ENCODE data around the gene MAP3K7. TPM values are rescaled to one million over a fixed set of nuclear protein-coding genes. Genes with fewer than 3 reads are reported as not detected.

MAP3K7 gene
- total and polyA plus RNA-seq, 2 donors (not counting 3 experiments of a cell fraction or from before 2014, with no cell fraction given): 15.3 to 25.6 TPM

DNA sequence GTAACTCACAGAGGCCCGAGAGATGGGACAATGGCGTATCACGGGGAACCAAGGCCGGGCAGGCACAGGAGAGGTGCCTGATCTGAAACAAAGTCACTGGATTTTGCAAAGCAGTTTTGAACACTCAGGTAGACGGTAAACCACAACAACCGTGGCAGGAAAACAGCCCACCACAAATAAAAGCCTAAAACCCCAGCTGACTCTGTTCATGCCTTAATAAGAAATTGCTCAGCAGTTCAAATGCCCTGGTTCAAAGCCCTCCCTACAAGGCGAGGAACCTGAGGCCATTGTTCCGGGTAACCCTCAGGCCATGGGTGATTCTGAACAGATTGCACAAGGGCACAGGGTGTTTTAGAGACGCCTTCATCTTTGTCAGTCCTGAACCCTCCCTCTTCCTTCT, 114.2 kb downstream of the MAP3K7 start:
- intact Hi-C loops (cut with micrococcal nuclease) (loop anchor here (10.0 kb wide), 3 partner anchors 288 to 1038 kb away; partner anchors contain the start of genes ANKRD6 and CASP8AP2), dilution Hi-C loops (cut with MboI; ENCODE audit: extremely low pct_ligation_motif_present, low sequenced_read_pairs) (no loop called here)
- no TSS peak for BruUV-seq (replicated peaks)
- Histone ChIP-seq H3K27ac (ENCODE audit: insufficient read depth, low read depth, low read length) (no peak overlapping the region), H2AFZ (ENCODE audit: low read depth, low read length) (no peak overlapping the region), H3K4me3 (replicated peaks in 1 of 3; ENCODE audit: insufficient read depth in 1 of 3, low read depth in 1 of 3, low read length in 3 of 3) (no peak overlapping the region), H3K36me3 (ENCODE audit: control insufficient read depth in 2 of 2, extremely low read depth in 1 of 2, insufficient read depth in 2 of 2, low read length in 2 of 2) (no peaks in the 10 kb centered on the region), H3K9ac (replicated peaks; ENCODE audit: extremely low read depth, insufficient read depth, low read length) (no peak overlapping the region), H3K9me3 (replicated peaks; ENCODE audit: control insufficient read depth, insufficient read depth, low read length) (no peaks in the 10 kb centered on the region), H3K4me2 (ENCODE audit: insufficient read depth, low read length) (no peak overlapping the region), H3K79me2 (ENCODE audit: control insufficient read depth, insufficient read depth, low read length) (no peaks in the 10 kb centered on the region), H3K4me1 (ENCODE audit: control insufficient read depth, extremely low read depth, insufficient read depth, low read length) (no peaks in the 10 kb centered on the region), H3K9me1 (replicated peaks; ENCODE audit: control insufficient read depth, extremely low read depth, insufficient read depth, low read length) (no peaks in the 10 kb centered on the region), H4K20me1 (replicated peaks; ENCODE audit: control insufficient read depth, extremely low read depth, insufficient read depth, low read length) (no peaks in the 10 kb centered on the region), H3K27me3 (ENCODE audit: control insufficient read depth in 2 of 2, insufficient read depth in 2 of 2, low read length in 2 of 2) (peaks cover 6 to 9% of the 10 kb centered on the region in 2 experiments)
- FAIRE-seq (no peak), DNase-seq (ENCODE audit: low read depth, low spot score) (no peak)
- ChIA-PET POLR2A (no interaction called here), CTCF (interaction anchor here (1.6 kb wide), 1 partner anchor 79 kb away, joined by 3 read pairs; no protein-coding TSS in a partner anchor)
- TF ChIP-seq MYC (IDR thresholded peaks at IDR 0.05; ENCODE audit: low read depth, low read length) (no peak), GATA2 (IDR thresholded peaks at IDR 0.05; ENCODE audit: insufficient read depth, insufficient read length, low read depth, low read length) (no peak), JUN (IDR thresholded peaks at IDR 0.05; ENCODE audit: borderline replicate concordance, insufficient read depth, insufficient read length, low read depth) (no peak), FOS (IDR thresholded peaks at IDR 0.05; ENCODE audit: borderline replicate concordance, insufficient read depth, low read length) (no peak), POLR2A (IDR thresholded peaks at IDR 0.05; ENCODE audit: low read depth, low read length) (no peak), EZH2 (IDR thresholded peaks at IDR 0.05; ENCODE audit: borderline replicate concordance, low read depth, low read length, severe bottlenecking) (no peak), POLR2AphosphoS5 (IDR thresholded peaks at IDR 0.05; ENCODE audit: insufficient read depth, low read depth, low read length) (no peak)
- TF ChIP-seq, protein P1, sequence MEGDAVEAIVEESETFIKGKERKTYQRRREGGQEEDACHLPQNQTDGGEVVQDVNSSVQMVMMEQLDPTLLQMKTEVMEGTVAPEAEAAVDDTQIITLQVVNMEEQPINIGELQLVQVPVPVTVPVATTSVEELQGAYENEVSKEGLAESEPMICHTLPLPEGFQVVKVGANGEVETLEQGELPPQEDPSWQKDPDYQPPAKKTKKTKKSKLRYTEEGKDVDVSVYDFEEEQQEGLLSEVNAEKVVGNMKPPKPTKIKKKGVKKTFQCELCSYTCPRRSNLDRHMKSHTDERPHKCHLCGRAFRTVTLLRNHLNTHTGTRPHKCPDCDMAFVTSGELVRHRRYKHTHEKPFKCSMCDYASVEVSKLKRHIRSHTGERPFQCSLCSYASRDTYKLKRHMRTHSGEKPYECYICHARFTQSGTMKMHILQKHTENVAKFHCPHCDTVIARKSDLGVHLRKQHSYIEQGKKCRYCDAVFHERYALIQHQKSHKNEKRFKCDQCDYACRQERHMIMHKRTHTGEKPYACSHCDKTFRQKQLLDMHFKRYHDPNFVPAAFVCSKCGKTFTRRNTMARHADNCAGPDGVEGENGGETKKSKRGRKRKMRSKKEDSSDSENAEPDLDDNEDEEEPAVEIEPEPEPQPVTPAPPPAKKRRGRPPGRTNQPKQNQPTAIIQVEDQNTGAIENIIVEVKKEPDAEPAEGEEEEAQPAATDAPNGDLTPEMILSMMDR (IDR thresholded peaks at IDR 0.05; ENCODE audit: extremely low read depth in 1 of 2, insufficient read depth in 1 of 2, low read depth in 1 of 2, low read length in 2 of 2): no peak
- TF ChIP-seq, protein P2, sequence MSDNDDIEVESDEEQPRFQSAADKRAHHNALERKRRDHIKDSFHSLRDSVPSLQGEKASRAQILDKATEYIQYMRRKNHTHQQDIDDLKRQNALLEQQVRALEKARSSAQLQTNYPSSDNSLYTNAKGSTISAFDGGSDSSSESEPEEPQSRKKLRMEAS (IDR thresholded peaks at IDR 0.05; ENCODE audit: insufficient read depth, insufficient read length): no peak

Measured in endothelial cell of umbilical vein (primary cell).